Upper lobe of left lung (tissue), 6 donors: ENCODE data around the gene SLC12A7. TPM values are rescaled to one million over a fixed set of nuclear protein-coding genes. Genes with fewer than 3 reads are reported as not detected.
A peak's percentile ranks its signal among the peaks of the same experiment; 100 is the strongest.

Source experiments
- ATAC-seq, 2 donors: fragments of 200-7000 bp; cut with Tn5 transposase; one replicate each; pipeline ENCODE4 v1.9.1; 2022; ENCODE audit warnings: mild to moderate bottlenecking in 2 of 2, moderate library complexity in 2 of 2; ENCODE audit not compliant: low FRiP score in 2 of 2
- DNase-seq, 2 donors: peaks; one replicate each; pipeline ENCODE4 v3.0.0-alpha.2; 2019 to 2020
- H3K27ac ChIP-seq, 4 donors: fragments of 200-600 bp; sonication (generic); one replicate each; pipeline ENCODE4 v1.5.1; 2016 to 2019
- H3K27me3 ChIP-seq, 4 donors: fragments of 200-600 bp; sonication (generic); one replicate each; pipeline ENCODE4 v1.5.1; 2017 to 2019
- H3K36me3 ChIP-seq, 4 donors: fragments of 200-600 bp; sonication (generic); one replicate each; pipeline ENCODE4 v1.5.1; 2016 to 2019
- H3K4me1 ChIP-seq, 4 donors: fragments of 200-600 bp; sonication (generic); one replicate each; pipeline ENCODE4 v1.5.1; 2018 to 2019
- H3K4me3 ChIP-seq, 4 donors: fragments of 200-600 bp; sonication (generic); one replicate each; pipeline ENCODE4 v1.5.1; 2017 to 2019; ENCODE audit warnings: mild to moderate bottlenecking in 2 of 4, moderate library complexity in 1 of 4
- H3K9me3 ChIP-seq, 4 donors: fragments of 200-600 bp; sonication (generic); one replicate each; pipeline ENCODE4 v1.5.1; 2018 to 2019
- CTCF ChIP-seq, 6 experiments: fragments of 450-650 bp in 4 of 6; fragments of 200-600 bp in 2 of 6; sonication (generic) in 2 of 6; IDR thresholded peaks; one replicate each; pipeline ENCODE4 v1.5.1; 2016 to 2019; ENCODE audit warnings: antibody characterized with exemption in 6 of 6
- EP300 ChIP-seq, 4 donors: sonication (generic); formaldehyde crosslinking; IDR thresholded peaks; one replicate each; pipeline ENCODE4 v1.5.1; 2017; ENCODE audit warnings: antibody characterized with exemption in 4 of 4, control low read depth in 2 of 4
- POLR2A ChIP-seq, 4 donors: fragments of 450-650 bp; IDR thresholded peaks; one replicate each; pipeline ENCODE4 v1.5.1; 2016 to 2017; ENCODE audit warnings: antibody characterized with exemption in 4 of 4, mild to moderate bottlenecking in 2 of 4
- POLR2AphosphoS5 ChIP-seq, 2 donors: sonication (generic); formaldehyde crosslinking; IDR thresholded peaks; one replicate each; pipeline ENCODE4 v1.5.1; 2017; ENCODE audit warnings: antibody characterized with exemption in 2 of 2
- WGBS, 2 donors: methylation state at CpG; one replicate each; pipeline ENCODE4 v1.1.5; 2017 to 2018; 5-methylcytosine and 5-hydroxymethylcytosine counted together
- total RNA-seq, 6 donors: library from RNA; depleted of rRNA in 4 of 6; stranded (reverse); fragments of >200 nt in 4 of 6; gene quantifications; one replicate each; pipeline versions ENCODE4 v1.1.0 to v1.2.1, GENCODE V29; 2016 to 2021
- donor health status: DM: no; HTN: no; CAD: no; lungs with moderate emphysema.
- donor health status: DM: no; HTN: yes; CAD: no; lungs with severe emphysema.

SLC12A7 gene
- total RNA-seq, 6 donors from 2014 or later, result 31.3 to 138 (median 48.5) TPM

GRCh38 chr5:1034421-1034905 is 77.4 kb downstream of the SLC12A7 start:
- Histone ChIP-seq H3K36me3 (peaks cover 0 to 3% (median 0%) of the 10 kb centered on the region in 4 donors), H3K4me3 (no peak overlapping the region), H3K27ac (no peak overlapping the region), H3K4me1 (no peaks in the 10 kb centered on the region), H3K27me3 (no peaks in the 10 kb centered on the region), H3K9me3 (no peaks in the 10 kb centered on the region)
- 73 to 94% methylated on average over 4 to 16 of the region's 17 CpGs for WGBS, 2 donors
- ATAC-seq (no peak), DNase-seq (peak in 1 of 2 donors; percentile 74)
- TF ChIP-seq POLR2A (IDR thresholded peaks at IDR 0.05), result no peak
- no peak for TF ChIP-seq EP300 (IDR thresholded peaks at IDR 0.05)

- Histone ChIP-seq H3K27ac (no peak overlapping the region), H3K4me1 (no peaks in the 10 kb centered on the region), H3K27me3 (no peaks in the 10 kb centered on the region), H3K9me3 (no peaks in the 10 kb centered on the region), H3K4me3 (no peak overlapping the region), H3K36me3 (peaks cover 0 to 1% (median 0%) of the 10 kb centered on the region in 4 donors)
- TF ChIP-seq POLR2A (IDR thresholded peaks at IDR 0.05) (no peak), EP300 (IDR thresholded peaks at IDR 0.05) (no peak), POLR2AphosphoS5 (IDR thresholded peaks at IDR 0.05) (no peak), CTCF (IDR thresholded peaks at IDR 0.05) (no peak)
- 85% methylated on average over 27 to 29 of the region's 29 CpGs for WGBS, 2 donors
- ATAC-seq, result no peak
- peak in 1 of 2 donors; percentile 33 for DNase-seq
These were observed 78.0 kb downstream of the SLC12A7 start for GRCh38 chr5:1033606-1034420.

- H3K27ac ChIP-seq, result no peak overlapping the region
- H3K27me3 ChIP-seq, result no peaks in the 10 kb centered on the region
- no peaks in the 10 kb centered on the region for H3K36me3 ChIP-seq
- H3K9me3 ChIP-seq, result no peaks in the 10 kb centered on the region
- WGBS, 2 donors, result 86 to 94% methylated on average over 13 to 21 of the region's 26 CpGs
- no peak overlapping the region for H3K4me3 ChIP-seq
- TF ChIP-seq EP300 (IDR thresholded peaks at IDR 0.05) (no peak), POLR2AphosphoS5 (IDR thresholded peaks at IDR 0.05) (no peak), POLR2A (IDR thresholded peaks at IDR 0.05) (no peak), CTCF (IDR thresholded peaks at IDR 0.05) (no peak)
- ATAC-seq (no peak), DNase-seq (peak in 1 of 2 donors; percentile 68)
- H3K4me1 ChIP-seq, result no peaks in the 10 kb centered on the region
These were observed 78.7 kb downstream of the SLC12A7 start for GRCh38 chr5:1033178-1033577.

GRCh38 chr5:1032551-1033027 is 79.3 kb downstream of the SLC12A7 start:
- Histone ChIP-seq H3K27me3 (no peaks in the 10 kb centered on the region), H3K36me3 (no peaks in the 10 kb centered on the region), H3K4me1 (no peaks in the 10 kb centered on the region), H3K27ac (no peak overlapping the region), H3K4me3 (no peak overlapping the region), H3K9me3 (no peaks in the 10 kb centered on the region)
- ATAC-seq, result no peak
- 89 to 96% methylated on average over 3 to 14 of the region's 14 CpGs for WGBS, 2 donors
- DNase-seq, result peak in 1 of 2 donors; percentile 39
- no peak for TF ChIP-seq EP300 (IDR thresholded peaks at IDR 0.05)
- TF ChIP-seq CTCF (IDR thresholded peaks at IDR 0.05), result no peak
- no peak for TF ChIP-seq POLR2AphosphoS5 (IDR thresholded peaks at IDR 0.05)
- TF ChIP-seq POLR2A (IDR thresholded peaks at IDR 0.05), result no peak

GRCh38 chr5:1032011-1032410 is 79.9 kb downstream of the SLC12A7 start:
- Histone ChIP-seq H3K9me3 (no peaks in the 10 kb centered on the region), H3K4me1 (no peaks in the 10 kb centered on the region), H3K36me3 (no peaks in the 10 kb centered on the region), H3K27me3 (no peaks in the 10 kb centered on the region), H3K4me3 (no peak overlapping the region), H3K27ac (no peak overlapping the region)
- ATAC-seq, result no peak
- DNase-seq, result peak in 1 of 2 donors; percentile 36
- TF ChIP-seq POLR2A (IDR thresholded peaks at IDR 0.05) (no peak), CTCF (IDR thresholded peaks at IDR 0.05) (no peak), EP300 (IDR thresholded peaks at IDR 0.05) (no peak), POLR2AphosphoS5 (IDR thresholded peaks at IDR 0.05) (no peak)
- 88 to 91% methylated on average over 11 to 16 of the region's 16 CpGs for WGBS, 2 donors
